ENCODE measurements around the gene SLC37A1. TPM values are rescaled to one million over a fixed set of nuclear protein-coding genes. Genes with fewer than 3 reads are reported as not detected.

SLC37A1 gene
- total and polyA plus RNA-seq, 9 of the 15 experiments (the other 6 are each of a cell fraction or from before 2014, with no cell fraction given) = 0.06 to 3.4 (median 0.40) TPM

- no peak for TF ChIP-seq ZNF449 (CRISPR knock-in tag; IDR thresholded peaks at IDR 0.05)
- TF ChIP-seq HMGN3 (IDR thresholded peaks at IDR 0.05; ENCODE audit: borderline replicate concordance, extremely low read depth, insufficient read length, low read depth, low read length) = no peak
- TF ChIP-seq GTF2B (IDR thresholded peaks at IDR 0.05; ENCODE audit: extremely low read depth, insufficient read length) = no peak
- no peak for TF ChIP-seq FOSL1 (tag; conservative IDR thresholded peaks at IDR 0.05)
- no peak for TF ChIP-seq POLR2B (IDR thresholded peaks at IDR 0.05; ENCODE audit: low read depth, partially characterized antibody)
- no peak for TF ChIP-seq ZNF263 (CRISPR knock-in tag; IDR thresholded peaks at IDR 0.05; ENCODE audit: borderline replicate concordance)
- TF ChIP-seq ZNF212 (CRISPR knock-in tag; IDR thresholded peaks at IDR 0.05) = no peak
- TF ChIP-seq ZFX (CRISPR knock-in tag; IDR thresholded peaks at IDR 0.05) = no peak
- TF ChIP-seq THRAP3 (IDR thresholded peaks at IDR 0.05; ENCODE audit: borderline replicate concordance) = no peak
- no peak for TF ChIP-seq MAX (CRISPR knock-in tag; IDR thresholded peaks at IDR 0.05)
- TF ChIP-seq KLF10 (CRISPR knock-in tag; IDR thresholded peaks at IDR 0.05) = no peak
- no peak for TF ChIP-seq FOXJ3 (CRISPR knock-in tag; IDR thresholded peaks at IDR 0.05)
These were observed 53.0 kb downstream of the SLC37A1 start (continued) for GRCh38 chr21:42566524-42567213.

Measured in K562 (cell line).